K562 (cell line): ENCODE measurements around the gene MOB1B. TPM values are rescaled to one million over a fixed set of nuclear protein-coding genes. Genes with fewer than 3 reads are reported as not detected.

Experiments used
- CBFA2T2 ChIP-seq: fragments of 450-650 bp; conservative IDR thresholded peaks from 2 replicates; pipeline ENCODE4 v1.6.1; 2017; ENCODE audit warnings: mild to moderate bottlenecking
- CC2D1A ChIP-seq: fragments of 450-650 bp; IDR thresholded peaks from 2 replicates; pipeline ENCODE4 v1.6.1; 2017; ENCODE audit warnings: mild to moderate bottlenecking
- SMARCC2 ChIP-seq: fragments of 450-650 bp; IDR thresholded peaks from 2 replicates; pipeline ENCODE4 v1.6.1; 2017; ENCODE audit warnings: antibody characterized with exemption, moderate library complexity, mild to moderate bottlenecking, low read depth
- ZMIZ1 ChIP-seq, 2 experiments: fragments of 150-350 bp in 1 of 2; IDR thresholded peaks; 2 replicates each; pipeline ENCODE4 v1.6.1; 2012 to 2016; ENCODE audit warnings: low read depth in 2 of 2, low read length in 2 of 2, mild to moderate bottlenecking in 1 of 2, moderate library complexity in 1 of 2
- ZNF274 ChIP-seq: IDR thresholded peaks from 2 replicates; pipeline ENCODE4 v1.6.1; 2011; ENCODE audit warnings: low read depth, mild to moderate bottlenecking, low read length, moderate library complexity, borderline replicate concordance
- polyA plus RNA-seq, 8 experiments: library from polyadenylated mRNA; depleted of rRNA in 4 of 8; stranded (reverse) in 5 of 8; unstranded in 3 of 8; fragments of >200 nt; fragmentation: Nextera tagmentation in 2 of 8; fragmentation: Illumina TruSeq in 1 of 8; extraction: Ambion mirVana in 2 of 8; extraction: Trizol in 1 of 8; gene quantifications; 2 replicates each; pipeline versions ENCODE4 v1.2.1 to v1.2.3, GENCODE V29; 2011 to 2014; ENCODE audit warnings: inconsistent platforms in 1 of 8, missing spikeins in 1 of 8
- total RNA-seq, 7 experiments: library from RNA; depleted of rRNA in 6 of 7; stranded (reverse); fragments of >200 nt in 6 of 7; fragmentation: Illumina TruSeq in 2 of 7; extraction: Trizol in 2 of 7; gene quantifications; 2 replicates each; pipeline versions ENCODE4 v1.2.1 to v1.2.3, GENCODE V29; 2011 to 2021; ENCODE audit warnings: low replicate concordance in 1 of 7
- TF ChIP-seq, protein P1 (sequence below): sonication (generic); formaldehyde crosslinking; IDR thresholded peaks from 2 replicates; pipeline ENCODE4 v1.8.0; 2022; ENCODE audit warnings: mild to moderate bottlenecking, missing genetic modification reagents

The MOB1B gene
- total and polyA plus RNA-seq, 9 of the 15 experiments (the other 6 are each of a cell fraction or from before 2014, with no cell fraction given) = 8.4 to 37.8 (median 19.0) TPM

GRCh38 chr4:71006203-71006907 lies 104.2 kb downstream of the MOB1B start (continued):
- TF ChIP-seq, protein P1, sequence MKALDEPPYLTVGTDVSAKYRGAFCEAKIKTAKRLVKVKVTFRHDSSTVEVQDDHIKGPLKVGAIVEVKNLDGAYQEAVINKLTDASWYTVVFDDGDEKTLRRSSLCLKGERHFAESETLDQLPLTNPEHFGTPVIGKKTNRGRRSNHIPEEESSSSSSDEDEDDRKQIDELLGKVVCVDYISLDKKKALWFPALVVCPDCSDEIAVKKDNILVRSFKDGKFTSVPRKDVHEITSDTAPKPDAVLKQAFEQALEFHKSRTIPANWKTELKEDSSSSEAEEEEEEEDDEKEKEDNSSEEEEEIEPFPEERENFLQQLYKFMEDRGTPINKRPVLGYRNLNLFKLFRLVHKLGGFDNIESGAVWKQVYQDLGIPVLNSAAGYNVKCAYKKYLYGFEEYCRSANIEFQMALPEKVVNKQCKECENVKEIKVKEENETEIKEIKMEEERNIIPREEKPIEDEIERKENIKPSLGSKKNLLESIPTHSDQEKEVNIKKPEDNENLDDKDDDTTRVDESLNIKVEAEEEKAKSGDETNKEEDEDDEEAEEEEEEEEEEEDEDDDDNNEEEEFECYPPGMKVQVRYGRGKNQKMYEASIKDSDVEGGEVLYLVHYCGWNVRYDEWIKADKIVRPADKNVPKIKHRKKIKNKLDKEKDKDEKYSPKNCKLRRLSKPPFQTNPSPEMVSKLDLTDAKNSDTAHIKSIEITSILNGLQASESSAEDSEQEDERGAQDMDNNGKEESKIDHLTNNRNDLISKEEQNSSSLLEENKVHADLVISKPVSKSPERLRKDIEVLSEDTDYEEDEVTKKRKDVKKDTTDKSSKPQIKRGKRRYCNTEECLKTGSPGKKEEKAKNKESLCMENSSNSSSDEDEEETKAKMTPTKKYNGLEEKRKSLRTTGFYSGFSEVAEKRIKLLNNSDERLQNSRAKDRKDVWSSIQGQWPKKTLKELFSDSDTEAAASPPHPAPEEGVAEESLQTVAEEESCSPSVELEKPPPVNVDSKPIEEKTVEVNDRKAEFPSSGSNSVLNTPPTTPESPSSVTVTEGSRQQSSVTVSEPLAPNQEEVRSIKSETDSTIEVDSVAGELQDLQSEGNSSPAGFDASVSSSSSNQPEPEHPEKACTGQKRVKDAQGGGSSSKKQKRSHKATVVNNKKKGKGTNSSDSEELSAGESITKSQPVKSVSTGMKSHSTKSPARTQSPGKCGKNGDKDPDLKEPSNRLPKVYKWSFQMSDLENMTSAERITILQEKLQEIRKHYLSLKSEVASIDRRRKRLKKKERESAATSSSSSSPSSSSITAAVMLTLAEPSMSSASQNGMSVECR (CRISPR knock-in tag) = no peak
- TF ChIP-seq SMARCC2 (no peak), ZMIZ1 (IDR thresholded peaks at IDR 0.05; ENCODE audit: low read depth in 2 of 2, low read length in 2 of 2) (no peak), ZNF274 (no peak), CC2D1A (no peak), CBFA2T2 (no peak)
